ENCODE measurements around the gene EMILIN2. TPM values are rescaled to one million over a fixed set of nuclear protein-coding genes. Genes with fewer than 3 reads are reported as not detected.

EMILIN2 gene
- total and polyA plus RNA-seq, 2 of the 13 experiments (the other 11 are each of a cell fraction or from before 2014, with no cell fraction given) = 7.6 to 8.2 TPM

GRCh38 chr18:2939317-2939716 is 92.5 kb downstream of the EMILIN2 start (continued):
- TF ChIP-seq ZNF503 (CRISPR knock-in tag; IDR thresholded peaks at IDR 0.05) = peak; percentile 48; the same call in 1 of the 2 replicates
- 0 out of 2 replicates have a peak, but pooled peaks have one; percentile 7 for TF ChIP-seq SMC3 (IDR thresholded peaks at IDR 0.05; ENCODE audit: low read length)
- peak; percentile 73; the same call in 1 of the 2 replicates for TF ChIP-seq REL (CRISPR knock-in tag; conservative IDR thresholded peaks at IDR 0.05)
- peak; percentile 73; the same call in 1 of the 2 replicates for TF ChIP-seq HMG20A (CRISPR knock-in tag; IDR thresholded peaks at IDR 0.05; ENCODE audit: borderline replicate concordance)
- peak; percentile 48 for TF ChIP-seq ARID3A (IDR thresholded peaks at IDR 0.05; ENCODE audit: low read depth, low read length)
- peak; percentile 38; the same call in 1 of the 2 replicates for TF ChIP-seq KDM2A (CRISPR knock-in tag; IDR thresholded peaks at IDR 0.05; ENCODE audit: borderline replicate concordance, low read depth)
- TF ChIP-seq ZNF343 (CRISPR knock-in tag; IDR thresholded peaks at IDR 0.05) = no peak
- peak; percentile 28; the same call in 1 of the 2 replicates for TF ChIP-seq FOXP4 (CRISPR knock-in tag; IDR thresholded peaks at IDR 0.05)
- peak in 1 of 2 experiments; percentile 53; a peak in 1 of 4 replicates for TF ChIP-seq KLF16 (CRISPR knock-in tag; IDR thresholded peaks at IDR 0.05)

All from HepG2 (cell line).